HFF-Myc (cell line): ENCODE measurements around the gene LTBP1.

Source experiments
- DNase-seq: peaks from one replicate; pipeline ENCODE4 v3.0.0-alpha.2; 2011; ENCODE audit warnings: low read depth; ENCODE audit errors: extremely low read depth
- H3K4me3 ChIP-seq: replicated peaks from 2 replicates; pipeline ENCODE4 v1.5.1; 2011; ENCODE audit warnings: low read depth, mild to moderate bottlenecking, control low read depth, low read length
- TF ChIP-seq, protein P1 (sequence below): IDR thresholded peaks from 2 replicates; pipeline ENCODE4 v1.5.1; 2012; ENCODE audit warnings: mild to moderate bottlenecking, low read depth, low read length, control low read depth; ENCODE audit errors: missing control alignments

Gene LTBP1

DNA sequence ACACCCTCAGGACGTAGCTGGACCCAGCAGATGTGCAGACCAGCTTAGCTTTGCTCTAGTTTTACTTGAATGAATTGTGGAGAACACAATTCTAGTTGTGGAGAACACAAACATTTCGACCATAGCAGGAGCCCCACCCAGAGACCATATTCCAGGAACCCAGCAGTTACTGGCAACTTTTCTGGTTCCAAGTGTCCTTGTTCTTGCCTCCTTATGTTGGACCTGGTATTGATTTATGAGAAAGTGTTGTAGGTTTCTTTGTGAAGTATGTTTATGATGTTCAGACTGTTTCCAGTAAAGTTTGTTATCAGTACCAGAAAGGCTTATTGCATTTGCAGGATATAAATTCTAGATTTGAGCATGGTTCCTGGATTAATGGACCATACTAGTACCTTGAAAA is 51.0 kb downstream of the LTBP1 start:
- no peak for DNase-seq
- TF ChIP-seq, protein P1, sequence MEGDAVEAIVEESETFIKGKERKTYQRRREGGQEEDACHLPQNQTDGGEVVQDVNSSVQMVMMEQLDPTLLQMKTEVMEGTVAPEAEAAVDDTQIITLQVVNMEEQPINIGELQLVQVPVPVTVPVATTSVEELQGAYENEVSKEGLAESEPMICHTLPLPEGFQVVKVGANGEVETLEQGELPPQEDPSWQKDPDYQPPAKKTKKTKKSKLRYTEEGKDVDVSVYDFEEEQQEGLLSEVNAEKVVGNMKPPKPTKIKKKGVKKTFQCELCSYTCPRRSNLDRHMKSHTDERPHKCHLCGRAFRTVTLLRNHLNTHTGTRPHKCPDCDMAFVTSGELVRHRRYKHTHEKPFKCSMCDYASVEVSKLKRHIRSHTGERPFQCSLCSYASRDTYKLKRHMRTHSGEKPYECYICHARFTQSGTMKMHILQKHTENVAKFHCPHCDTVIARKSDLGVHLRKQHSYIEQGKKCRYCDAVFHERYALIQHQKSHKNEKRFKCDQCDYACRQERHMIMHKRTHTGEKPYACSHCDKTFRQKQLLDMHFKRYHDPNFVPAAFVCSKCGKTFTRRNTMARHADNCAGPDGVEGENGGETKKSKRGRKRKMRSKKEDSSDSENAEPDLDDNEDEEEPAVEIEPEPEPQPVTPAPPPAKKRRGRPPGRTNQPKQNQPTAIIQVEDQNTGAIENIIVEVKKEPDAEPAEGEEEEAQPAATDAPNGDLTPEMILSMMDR, result no peak
- H3K4me3 ChIP-seq, result no peak overlapping the region

DNA sequence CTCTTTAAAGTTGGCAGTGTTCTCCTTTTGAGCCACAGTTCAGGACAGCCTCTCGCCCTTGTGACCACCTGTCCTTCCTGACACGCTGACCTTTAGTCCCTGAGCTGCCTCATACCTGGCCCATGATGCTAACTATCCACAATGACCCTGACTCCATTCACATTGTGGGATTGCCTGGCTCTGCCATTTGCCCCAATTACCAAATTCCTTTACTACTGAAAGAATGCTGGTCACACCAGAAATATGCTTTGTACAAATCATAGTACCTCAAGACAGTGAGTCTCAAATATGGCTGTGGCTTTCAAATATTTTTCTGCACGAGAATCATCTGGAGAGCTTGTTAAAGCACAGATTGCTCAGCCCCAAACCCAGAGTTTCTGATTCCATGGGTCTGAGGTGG is 54.2 kb downstream of the LTBP1 start:
- no peak overlapping the region for H3K4me3 ChIP-seq
- DNase-seq, result no peak
- TF ChIP-seq, protein P1, result no peak

DNA sequence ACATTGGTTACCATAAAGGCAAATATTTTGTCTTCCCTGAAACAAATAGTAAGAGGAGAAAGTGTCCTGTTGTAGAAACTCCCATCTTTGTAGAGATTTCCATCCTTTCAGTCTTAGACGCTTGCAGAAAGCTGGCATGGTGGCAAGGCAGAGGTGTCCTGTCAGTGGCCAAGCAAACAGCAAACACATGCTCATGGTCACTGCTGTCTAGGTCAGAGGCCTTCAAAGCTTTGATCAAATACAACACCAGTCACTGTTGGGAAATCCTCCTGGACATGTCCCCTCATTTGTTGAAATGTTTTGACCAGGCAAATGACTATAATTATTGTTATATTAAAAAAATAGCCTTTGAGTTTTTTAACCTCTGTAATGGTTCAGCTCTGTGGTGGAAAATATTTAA is 55.1 kb downstream of the LTBP1 start:
- DNase-seq, result no peak
- H3K4me3 ChIP-seq, result no peak overlapping the region
- TF ChIP-seq, protein P1, result no peak

DNA sequence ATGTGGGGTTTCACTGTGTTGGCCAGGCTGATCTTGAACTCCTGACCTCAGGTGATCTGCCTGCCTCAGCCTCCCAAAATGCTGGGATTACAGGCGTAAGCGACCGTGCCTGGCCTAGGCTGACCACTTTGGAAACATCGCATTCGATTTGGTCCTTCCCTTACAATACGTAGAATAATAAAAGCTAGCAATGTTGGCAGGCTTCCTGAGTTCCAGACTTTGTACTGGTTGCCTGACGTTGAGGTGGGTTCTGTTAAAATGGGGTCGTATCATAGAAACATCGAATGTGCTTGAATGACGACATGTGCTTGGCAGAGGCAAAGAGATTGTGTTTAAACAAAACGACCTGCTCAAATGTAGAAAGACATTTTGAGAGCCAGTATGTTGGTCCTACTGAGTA is 56.1 kb downstream of the LTBP1 start:
- H3K4me3 ChIP-seq, result no peak overlapping the region
- TF ChIP-seq, protein P1, result no peak

DNA sequence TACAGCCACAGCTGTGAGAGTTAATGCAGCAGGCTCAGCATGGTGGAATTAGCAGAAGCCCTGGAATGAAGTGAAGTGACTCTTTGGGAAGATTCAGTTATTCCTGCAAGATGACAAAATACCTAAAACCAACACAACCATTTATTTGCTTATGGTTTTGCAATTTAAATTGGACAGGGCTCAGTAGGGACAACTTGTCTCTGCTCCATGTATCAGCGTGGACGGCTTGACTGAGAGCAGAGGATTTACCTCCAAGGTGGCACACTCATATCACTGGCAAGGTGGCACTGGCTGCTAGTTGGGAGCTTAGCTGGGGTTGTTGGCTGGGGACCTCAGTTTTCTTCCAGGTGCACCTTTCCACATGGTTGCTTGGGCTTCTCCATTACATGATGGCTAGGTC is 58.3 kb downstream of the LTBP1 start:
- TF ChIP-seq, protein P1, result no peak
- H3K4me3 ChIP-seq, result no peak overlapping the region
- DNase-seq, result no peak

More for the DNA sequence above, 56.1 kb downstream of the LTBP1 start:
- DNase-seq, result no peak

DNA sequence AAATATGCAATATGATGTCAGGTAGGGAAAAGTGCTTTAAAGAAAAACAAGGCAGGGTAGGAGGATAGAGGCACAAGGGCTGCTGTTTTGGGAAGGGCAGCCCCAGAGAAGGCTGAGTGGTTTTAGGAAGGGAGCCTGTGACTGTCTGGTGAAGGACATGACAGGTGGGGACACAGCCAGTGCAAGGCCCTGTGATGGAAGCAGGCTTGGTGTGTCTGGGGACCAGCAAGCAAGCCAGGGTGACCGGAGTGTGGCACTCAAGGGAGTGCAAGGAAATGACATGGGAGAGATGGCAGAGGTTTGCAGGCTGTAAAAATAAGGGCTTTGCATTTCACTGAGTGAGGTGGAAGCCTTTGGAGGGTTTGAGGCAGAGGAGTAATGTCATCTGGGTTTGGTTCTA is 62.0 kb downstream of the LTBP1 start:
- no peak for DNase-seq
- TF ChIP-seq, protein P1, result no peak
- no peak overlapping the region for H3K4me3 ChIP-seq

DNA sequence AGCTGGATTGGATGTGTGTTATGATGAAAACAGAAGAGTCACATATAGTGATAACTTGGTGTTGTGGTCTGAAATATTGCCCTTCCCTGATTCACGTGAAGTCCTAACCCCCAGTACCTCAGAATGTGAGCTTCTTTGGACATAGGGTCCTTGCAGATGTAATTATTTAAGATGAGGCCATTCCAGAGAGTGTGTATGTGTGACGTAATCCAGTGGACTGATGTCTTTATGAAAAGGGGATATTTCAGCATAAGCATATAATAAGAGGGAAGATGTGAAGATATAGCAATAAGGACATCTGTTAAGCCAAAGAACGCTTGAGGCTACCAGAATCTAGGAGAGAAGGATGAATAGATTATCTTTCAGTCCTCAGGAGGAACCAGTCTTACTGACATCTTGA is 62.5 kb downstream of the LTBP1 start:
- DNase-seq, result no peak
- H3K4me3 ChIP-seq, result no peak overlapping the region
- TF ChIP-seq, protein P1, result no peak
